GM18519 (cell line): ENCODE measurements around the gene PYGB.
"Not testable (repeated sequence)": the region's sequence is repeated elsewhere in the genome, so short reads cannot be mapped to it uniquely, and the experiment has no call there.

ENCODE experiments used
- ATAC-seq: cut with Tn5 transposase; IDR thresholded peaks from one replicate; pipeline ENCODE4 v1.9.1; 2021; ENCODE audit warnings: mild to moderate bottlenecking, moderate library complexity; ENCODE audit not compliant: unreplicated experiment, low FRiP score

Gene PYGB

DNA sequence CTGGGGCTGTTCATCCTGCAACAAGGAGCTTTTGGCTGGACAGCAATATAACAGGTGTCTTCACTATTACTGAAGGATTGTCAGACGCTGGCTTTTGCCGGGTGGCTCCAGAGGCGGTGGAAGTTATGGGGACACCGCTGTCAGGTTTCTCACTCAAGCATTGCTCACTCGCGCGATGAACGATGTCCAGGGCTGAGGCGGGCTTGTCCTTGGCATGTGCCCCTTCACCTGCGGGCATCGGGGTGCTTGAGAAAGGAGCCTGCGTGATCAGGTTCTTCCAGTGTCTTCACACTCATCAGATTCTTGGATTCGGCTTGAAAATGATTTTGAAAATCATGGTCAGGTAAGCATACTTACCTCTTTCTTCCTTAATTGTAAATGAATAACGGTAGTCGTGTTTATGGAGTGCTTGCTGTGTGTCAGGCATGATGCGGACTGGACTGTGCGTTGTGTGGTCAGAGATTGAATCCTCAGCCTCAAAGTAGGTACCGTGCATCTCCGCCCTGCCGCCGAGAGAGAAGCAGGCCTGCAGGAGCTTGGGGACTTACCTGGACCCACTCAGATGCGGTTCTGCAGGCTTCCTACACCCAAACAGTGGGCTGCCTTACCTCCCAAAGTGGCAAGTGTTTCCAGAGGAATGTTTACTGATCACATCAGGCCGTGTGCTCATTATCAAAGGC is 18.3 kb upstream of the PYGB start:
- ATAC-seq = no peak

GRCh38 chr20:25230166-25230831 is 17.6 kb upstream of the PYGB start:
- no peak for ATAC-seq

DNA sequence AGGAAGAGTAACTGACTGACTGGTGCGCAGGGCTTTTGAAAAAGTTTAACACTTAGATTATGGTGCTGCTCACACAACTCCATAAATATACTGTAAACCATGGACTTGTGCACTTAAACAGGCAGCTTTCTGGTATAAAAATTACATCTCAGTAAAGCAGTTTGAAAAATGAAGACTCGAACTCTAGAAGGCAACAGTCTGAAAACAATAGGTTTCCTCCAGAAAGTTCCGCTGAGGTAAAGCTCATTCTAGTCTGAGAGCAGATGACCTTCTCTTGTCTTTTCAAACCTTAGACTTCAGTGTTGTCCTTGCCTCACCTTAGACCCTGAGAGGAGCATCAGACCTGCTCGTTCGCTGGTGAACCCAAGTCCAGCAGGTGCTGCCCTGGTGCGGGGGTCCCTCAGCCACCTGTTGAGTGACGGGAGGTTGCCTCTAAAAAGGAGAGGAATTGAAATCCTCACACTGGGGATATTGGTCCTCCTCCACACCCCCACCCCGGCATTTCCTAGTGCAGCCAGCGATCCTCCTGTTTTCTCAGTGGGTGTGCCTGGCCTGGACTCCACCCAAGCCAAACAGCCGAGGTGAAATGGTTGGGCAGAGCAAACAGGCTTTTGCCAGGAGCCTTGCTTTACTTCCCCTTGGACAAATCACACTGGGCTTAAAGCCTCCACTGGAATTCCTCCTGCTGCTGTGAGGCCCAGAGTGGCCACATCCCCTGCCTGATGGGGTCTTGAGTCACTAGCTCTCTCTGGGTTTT is 14.7 kb upstream of the PYGB start:
- ATAC-seq = no peak

- ATAC-seq = not testable (repeated sequence)
Measured at GRCh38 chr20:25234009-25234849, 13.7 kb upstream of the PYGB start.

DNA sequence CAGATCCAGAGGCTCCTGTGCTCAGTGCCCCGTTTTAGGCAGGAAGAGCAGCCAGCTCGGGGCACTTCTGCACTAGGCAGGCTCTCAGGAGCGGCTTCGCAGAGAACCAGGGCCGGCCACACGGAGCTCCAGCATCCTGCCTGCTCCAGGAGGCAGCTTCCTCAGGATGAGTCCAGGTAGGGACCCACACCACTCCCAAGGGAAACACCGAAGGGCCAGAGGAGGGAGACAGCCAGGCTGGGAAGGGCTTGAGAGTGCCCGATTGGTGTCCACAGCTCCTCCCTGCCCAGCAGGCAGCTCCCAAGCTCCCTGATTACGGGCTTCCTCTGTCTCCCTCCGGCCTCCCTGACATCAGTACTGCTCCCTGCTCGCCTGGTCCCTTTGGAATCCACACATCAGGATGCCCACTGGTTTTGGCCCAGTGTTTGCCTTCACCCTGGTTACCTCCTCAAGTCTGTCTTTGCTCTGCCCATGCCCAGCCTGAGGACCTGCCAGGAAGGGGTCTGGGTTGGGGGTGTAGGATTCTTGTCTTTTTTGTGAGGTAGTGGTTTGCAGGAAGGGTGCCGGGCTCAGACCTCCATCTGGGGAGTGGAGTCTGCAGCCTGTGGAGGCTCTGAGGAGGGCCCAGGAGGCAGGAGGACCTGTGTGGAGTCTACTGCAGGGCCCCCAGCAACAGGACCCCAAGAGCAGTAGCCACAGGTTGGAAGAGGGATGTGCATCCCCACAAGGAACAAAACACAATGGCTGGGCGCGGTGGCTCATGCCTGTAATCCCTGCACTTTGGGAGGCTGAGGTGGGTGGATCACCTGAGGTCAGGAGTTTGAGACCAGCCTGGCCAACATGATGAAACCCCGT is 11.2 kb upstream of the PYGB start:
- no peak for ATAC-seq

GRCh38 chr20:25237610-25238318 is 10.1 kb upstream of the PYGB start:
- no peak for ATAC-seq

DNA sequence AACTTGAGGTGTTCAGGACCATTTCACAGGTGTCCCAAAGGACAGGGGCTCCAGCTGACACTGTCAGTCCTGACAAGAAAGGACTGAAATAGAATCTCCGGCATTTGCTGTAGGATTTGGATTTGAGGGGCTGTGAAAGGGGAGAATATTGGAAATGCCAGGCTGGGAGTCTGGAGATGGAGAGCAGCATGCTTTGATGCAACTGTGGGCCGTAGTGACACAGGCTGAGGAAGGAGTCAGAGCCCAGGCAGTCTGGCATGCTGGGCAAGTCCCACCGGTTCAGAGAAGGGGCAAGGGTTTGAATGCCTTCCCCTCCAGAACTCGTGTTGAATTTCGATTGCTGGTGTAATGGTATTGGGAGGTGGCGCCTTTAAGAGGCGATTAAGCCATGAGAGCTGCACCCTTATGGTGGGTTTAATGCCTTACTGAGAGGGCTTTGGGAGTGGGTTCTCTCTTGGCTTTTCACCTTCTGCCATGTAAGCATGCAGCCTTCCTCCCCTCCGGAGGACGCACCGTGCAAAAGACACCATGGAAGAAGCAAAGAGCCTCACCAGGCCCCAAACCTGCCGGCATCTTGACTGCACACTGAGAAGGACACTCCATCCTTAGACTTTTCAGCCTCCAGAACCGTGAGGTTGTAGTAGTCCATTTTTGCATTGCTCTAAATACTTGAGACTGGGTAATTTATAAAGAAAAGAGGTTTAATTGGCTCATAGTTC is 9.4 kb upstream of the PYGB start:
- ATAC-seq = no peak

- ATAC-seq = no peak
Measured at GRCh38 chr20:25239387-25240370, 8.2 kb upstream of the PYGB start.

GRCh38 chr20:25240851-25241658 is 6.8 kb upstream of the PYGB start:
- ATAC-seq = not testable (repeated sequence)

- ATAC-seq = not testable (repeated sequence)
Measured at GRCh38 chr20:25241659-25241955, 6.3 kb upstream of the PYGB start.

GRCh38 chr20:25242231-25242630 is 5.7 kb upstream of the PYGB start:
- ATAC-seq = no peak

DNA sequence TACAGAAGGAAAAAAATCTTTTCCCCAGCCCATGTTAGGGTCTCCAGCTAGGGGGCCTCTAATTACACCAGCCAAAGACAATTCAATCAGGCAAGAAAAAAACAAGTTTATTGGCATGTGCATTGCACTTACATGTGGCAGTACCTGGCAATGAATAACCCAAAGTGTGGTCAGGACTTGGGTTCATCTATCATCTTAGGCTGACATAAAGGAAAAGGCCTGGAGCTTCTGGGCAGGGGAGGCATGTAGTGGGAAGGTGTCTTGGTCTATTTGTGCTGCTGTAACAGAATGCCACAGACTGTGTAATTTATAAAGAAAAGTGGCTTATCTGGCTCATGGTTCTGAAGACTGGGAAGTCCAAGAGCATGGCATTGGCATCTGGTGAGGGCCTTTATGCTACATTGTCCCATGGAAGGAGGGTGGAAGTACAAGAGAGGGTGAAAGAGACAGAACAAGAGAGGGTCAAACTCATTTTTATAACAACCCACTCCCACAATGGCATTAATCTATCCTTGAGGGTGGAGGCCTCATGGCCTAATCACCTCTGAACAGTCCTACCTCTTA is 4.4 kb upstream of the PYGB start:
- ATAC-seq = no peak

GRCh38 chr20:25244976-25245375 is 2.9 kb upstream of the PYGB start:
- no peak for ATAC-seq

GRCh38 chr20:25245461-25245860 is 2.4 kb upstream of the PYGB start:
- no peak for ATAC-seq

DNA sequence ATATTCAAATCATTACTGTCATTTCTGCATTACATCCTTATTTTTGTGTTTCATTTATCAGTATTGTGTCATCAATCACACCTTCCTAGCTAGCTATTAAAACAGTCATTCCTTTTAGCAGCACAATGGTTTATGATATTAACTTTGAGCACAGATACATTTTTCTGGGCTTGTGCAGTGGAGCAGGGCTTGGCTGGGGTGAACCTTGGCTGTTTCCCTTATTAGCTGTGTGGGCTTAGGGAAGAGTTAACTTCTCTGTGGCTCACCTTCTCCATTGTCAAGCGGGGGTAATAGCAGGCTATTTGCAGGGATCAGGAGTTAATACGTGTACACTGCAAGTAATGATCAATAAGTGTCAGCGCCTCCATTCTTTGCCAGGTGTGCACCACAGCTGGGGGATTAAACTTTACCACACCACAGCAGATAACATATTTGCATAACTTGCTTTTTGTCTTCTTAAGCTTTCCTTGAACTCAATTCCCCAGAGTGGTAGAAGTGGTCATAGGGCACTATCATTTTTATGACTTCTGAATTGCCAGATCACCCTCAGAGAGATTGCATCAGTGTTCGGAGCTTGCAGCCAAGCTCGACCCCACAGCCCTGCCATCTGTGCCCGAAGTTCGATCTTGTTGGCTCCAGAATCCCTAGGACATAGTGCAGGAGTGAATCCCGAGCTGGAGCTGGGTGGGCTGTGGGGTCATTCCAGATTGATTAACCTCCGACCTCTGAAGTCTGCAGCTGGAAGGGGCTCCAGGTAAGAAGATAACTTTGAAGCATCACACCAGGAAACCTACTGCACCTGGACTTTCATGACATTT is 1.5 kb upstream of the PYGB start:
- ATAC-seq = no peak
